Tibial nerve (tissue), 4 donors: ENCODE measurements around the gene NAIF1.

Experiments
- EP300 ChIP-seq, 2 donors: sonication (generic); formaldehyde crosslinking; IDR thresholded peaks; one replicate each; pipeline ENCODE4 v1.6.1; 2017; ENCODE audit warnings: antibody characterized with exemption in 2 of 2, mild to moderate bottlenecking in 1 of 2
- TF ChIP-seq, protein P1 (sequence below), 5 experiments: fragments of 200-600 bp in 3 of 5; fragments of 450-650 bp in 2 of 5; sonication (generic) in 3 of 5; IDR thresholded peaks; one replicate each; pipeline ENCODE4 v1.5.1; 2016 to 2019; ENCODE audit warnings: antibody characterized with exemption in 5 of 5, mild to moderate bottlenecking in 3 of 5, moderate library complexity in 2 of 5

- TF ChIP-seq, protein P1, sequence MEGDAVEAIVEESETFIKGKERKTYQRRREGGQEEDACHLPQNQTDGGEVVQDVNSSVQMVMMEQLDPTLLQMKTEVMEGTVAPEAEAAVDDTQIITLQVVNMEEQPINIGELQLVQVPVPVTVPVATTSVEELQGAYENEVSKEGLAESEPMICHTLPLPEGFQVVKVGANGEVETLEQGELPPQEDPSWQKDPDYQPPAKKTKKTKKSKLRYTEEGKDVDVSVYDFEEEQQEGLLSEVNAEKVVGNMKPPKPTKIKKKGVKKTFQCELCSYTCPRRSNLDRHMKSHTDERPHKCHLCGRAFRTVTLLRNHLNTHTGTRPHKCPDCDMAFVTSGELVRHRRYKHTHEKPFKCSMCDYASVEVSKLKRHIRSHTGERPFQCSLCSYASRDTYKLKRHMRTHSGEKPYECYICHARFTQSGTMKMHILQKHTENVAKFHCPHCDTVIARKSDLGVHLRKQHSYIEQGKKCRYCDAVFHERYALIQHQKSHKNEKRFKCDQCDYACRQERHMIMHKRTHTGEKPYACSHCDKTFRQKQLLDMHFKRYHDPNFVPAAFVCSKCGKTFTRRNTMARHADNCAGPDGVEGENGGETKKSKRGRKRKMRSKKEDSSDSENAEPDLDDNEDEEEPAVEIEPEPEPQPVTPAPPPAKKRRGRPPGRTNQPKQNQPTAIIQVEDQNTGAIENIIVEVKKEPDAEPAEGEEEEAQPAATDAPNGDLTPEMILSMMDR (IDR thresholded peaks at IDR 0.05) = no peak
- TF ChIP-seq EP300 (IDR thresholded peaks at IDR 0.05) = no peak
Measured at GRCh38 chr9:128102196-128102595, 35.1 kb upstream of the NAIF1 start.
